ENCODE measurements around the gene DYNLT1.
A peak's percentile ranks its signal among the peaks of the same experiment; 100 is the strongest.

DNA sequence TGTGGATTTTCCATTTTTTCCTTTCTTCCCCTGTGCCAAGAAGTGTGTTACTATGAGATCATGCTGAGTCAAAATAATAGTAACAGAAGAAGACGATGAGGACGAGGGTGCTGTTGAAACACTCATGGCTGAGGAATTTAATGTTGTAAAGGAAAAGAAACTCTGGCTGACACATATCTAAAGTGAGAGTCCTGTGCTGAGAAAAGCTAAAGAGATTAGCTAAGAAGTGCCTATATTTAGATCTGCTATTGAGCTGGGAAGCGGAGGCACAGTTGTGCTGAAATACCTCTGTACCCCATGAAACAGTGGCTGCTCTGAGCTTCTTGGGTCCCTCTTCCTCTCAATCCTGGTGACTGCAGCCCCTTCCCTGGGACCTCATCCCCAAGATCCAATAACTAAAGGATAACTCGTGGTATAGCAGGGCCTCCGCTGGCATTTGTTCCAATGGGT is 4.2 kb upstream of the DYNLT1 start:
- TF ChIP-seq, protein P1, sequence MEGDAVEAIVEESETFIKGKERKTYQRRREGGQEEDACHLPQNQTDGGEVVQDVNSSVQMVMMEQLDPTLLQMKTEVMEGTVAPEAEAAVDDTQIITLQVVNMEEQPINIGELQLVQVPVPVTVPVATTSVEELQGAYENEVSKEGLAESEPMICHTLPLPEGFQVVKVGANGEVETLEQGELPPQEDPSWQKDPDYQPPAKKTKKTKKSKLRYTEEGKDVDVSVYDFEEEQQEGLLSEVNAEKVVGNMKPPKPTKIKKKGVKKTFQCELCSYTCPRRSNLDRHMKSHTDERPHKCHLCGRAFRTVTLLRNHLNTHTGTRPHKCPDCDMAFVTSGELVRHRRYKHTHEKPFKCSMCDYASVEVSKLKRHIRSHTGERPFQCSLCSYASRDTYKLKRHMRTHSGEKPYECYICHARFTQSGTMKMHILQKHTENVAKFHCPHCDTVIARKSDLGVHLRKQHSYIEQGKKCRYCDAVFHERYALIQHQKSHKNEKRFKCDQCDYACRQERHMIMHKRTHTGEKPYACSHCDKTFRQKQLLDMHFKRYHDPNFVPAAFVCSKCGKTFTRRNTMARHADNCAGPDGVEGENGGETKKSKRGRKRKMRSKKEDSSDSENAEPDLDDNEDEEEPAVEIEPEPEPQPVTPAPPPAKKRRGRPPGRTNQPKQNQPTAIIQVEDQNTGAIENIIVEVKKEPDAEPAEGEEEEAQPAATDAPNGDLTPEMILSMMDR (IDR thresholded peaks at IDR 0.05): no peak
- TF ChIP-seq POLR2A (IDR thresholded peaks at IDR 0.05; ENCODE audit: low read depth): no peak
- TF ChIP-seq POLR2AphosphoS5 (IDR thresholded peaks at IDR 0.05): peak in 1 of 2 donors; percentile 49
